HG03095 (cell line): ENCODE data around the gene LHX6.

Experiments
- ATAC-seq: cut with Tn5 transposase; IDR thresholded peaks from one replicate; pipeline ENCODE4 v1.9.1; 2021; ENCODE audit warnings: moderate library complexity; ENCODE audit not compliant: unreplicated experiment

Gene LHX6

GRCh38 chr9:122158202-122158601 lies 70.6 kb downstream of the LHX6 start:
- no peak for ATAC-seq

- ATAC-seq = no peak
Measured at GRCh38 chr9:122155796-122156195, 73.0 kb downstream of the LHX6 start.
